Measurements from ENCODE around the gene BTRC.

GRCh38 chr10:101319241-101319915 is 34.6 kb upstream of the BTRC start:
- TF ChIP-seq NFRKB (IDR thresholded peaks at IDR 0.05), result no peak
- no peak for TF ChIP-seq SUZ12 (IDR thresholded peaks at IDR 0.05)
